Rectal smooth muscle tissue (tissue), 1 donor: ENCODE results near the gene RCN2.
"Not testable (repeated sequence)": the region's sequence is repeated elsewhere in the genome, so short reads cannot be mapped to it uniquely, and the experiment has no call there.

Source experiments
- H3K27ac ChIP-seq: one replicate; pipeline ENCODE4 v1.7.0; 2013; ENCODE audit warnings: low read depth, low read length, inconsistent platforms
- H3K27me3 ChIP-seq: one replicate; pipeline ENCODE4 v1.7.0; 2013; ENCODE audit warnings: low read length; ENCODE audit not compliant: control insufficient read depth, insufficient read depth
- H3K36me3 ChIP-seq: one replicate; pipeline ENCODE4 v1.7.0; 2013; ENCODE audit warnings: low read length; ENCODE audit not compliant: control insufficient read depth, insufficient read depth
- H3K4me1 ChIP-seq: one replicate; pipeline ENCODE4 v1.7.0; 2013; ENCODE audit warnings: low read length; ENCODE audit not compliant: control insufficient read depth, insufficient read depth
- H3K4me3 ChIP-seq: one replicate; pipeline ENCODE4 v1.7.0; 2013; ENCODE audit warnings: low read length
- H3K9ac ChIP-seq: one replicate; pipeline ENCODE4 v1.7.0; 2013; ENCODE audit warnings: low read length

Gene RCN2

DNA sequence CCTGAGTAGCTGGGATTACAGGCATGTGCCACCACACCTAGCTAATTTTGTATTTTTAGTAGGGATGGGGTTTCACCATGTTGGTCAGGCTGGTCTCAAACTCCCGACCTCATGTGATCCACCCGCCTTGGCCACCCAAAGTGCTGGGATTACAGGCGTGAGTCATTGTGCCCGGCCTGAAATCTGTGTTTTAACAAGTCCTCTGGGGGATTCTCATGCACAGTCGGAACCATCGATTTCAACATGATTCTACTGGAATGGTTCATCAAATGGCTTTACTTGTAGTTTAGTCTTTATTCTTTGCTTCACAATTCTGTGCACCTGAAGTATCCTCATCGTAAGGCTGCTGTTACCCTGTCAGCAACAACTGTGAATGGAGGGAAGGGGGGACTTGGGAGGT, 34.5 kb downstream of the RCN2 start:
- H3K27me3 ChIP-seq, H3K4me1 ChIP-seq, H3K9ac ChIP-seq, H3K27ac ChIP-seq, H3K4me3 ChIP-seq, H3K36me3 ChIP-seq: not testable (repeated sequence)

DNA sequence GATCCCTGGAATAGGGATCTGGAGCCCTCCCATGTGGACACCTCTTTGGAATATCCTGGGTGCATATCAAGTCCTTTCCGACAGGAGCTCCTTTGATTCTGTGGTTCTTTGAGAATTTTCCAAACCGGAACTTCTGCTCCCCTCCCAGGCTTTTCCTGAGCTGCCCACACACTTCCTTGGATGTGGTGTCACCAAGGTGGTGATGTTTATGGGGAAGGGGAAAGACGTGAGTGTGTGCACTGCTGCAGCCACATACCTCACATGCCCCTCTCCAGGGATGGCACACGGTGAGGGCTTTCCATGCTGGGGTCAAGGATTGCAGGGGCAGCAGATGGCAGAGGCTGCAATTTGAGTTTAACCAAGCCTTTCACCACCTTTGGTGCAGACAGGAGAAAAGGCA, 35.5 kb downstream of the RCN2 start:
- Histone ChIP-seq H3K27ac (no peak overlapping the region), H3K4me3 (no peak overlapping the region), H3K36me3 (no peaks in the 10 kb centered on the region), H3K27me3 (no peaks in the 10 kb centered on the region), H3K9ac (no peak overlapping the region), H3K4me1 (peaks cover 3% of the 10 kb centered on the region)

DNA sequence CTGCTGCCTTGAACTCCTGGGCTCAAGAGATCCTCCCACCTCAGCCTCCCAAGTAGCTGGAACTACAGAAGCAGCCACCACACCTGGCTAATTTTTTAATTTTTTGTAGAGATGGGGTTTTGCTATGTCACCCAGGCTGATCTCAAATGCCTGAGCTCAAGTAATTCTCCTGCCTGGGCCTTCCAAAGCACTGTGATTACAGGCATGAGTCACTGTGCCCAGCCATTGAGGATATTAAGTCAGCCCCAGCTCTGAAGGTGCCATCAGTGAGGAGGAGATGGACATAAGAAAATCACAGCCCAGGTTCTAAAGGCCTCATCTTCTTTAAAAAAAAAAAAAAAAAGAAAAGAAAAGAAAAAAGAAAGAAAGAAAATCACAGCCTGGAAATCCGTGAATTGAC, 36.8 kb downstream of the RCN2 start:
- Histone ChIP-seq H3K9ac (no peak overlapping the region), H3K4me3 (no peak overlapping the region), H3K27ac (no peak overlapping the region), H3K4me1 (peaks cover 3% of the 10 kb centered on the region), H3K27me3 (no peaks in the 10 kb centered on the region), H3K36me3 (no peaks in the 10 kb centered on the region)

DNA sequence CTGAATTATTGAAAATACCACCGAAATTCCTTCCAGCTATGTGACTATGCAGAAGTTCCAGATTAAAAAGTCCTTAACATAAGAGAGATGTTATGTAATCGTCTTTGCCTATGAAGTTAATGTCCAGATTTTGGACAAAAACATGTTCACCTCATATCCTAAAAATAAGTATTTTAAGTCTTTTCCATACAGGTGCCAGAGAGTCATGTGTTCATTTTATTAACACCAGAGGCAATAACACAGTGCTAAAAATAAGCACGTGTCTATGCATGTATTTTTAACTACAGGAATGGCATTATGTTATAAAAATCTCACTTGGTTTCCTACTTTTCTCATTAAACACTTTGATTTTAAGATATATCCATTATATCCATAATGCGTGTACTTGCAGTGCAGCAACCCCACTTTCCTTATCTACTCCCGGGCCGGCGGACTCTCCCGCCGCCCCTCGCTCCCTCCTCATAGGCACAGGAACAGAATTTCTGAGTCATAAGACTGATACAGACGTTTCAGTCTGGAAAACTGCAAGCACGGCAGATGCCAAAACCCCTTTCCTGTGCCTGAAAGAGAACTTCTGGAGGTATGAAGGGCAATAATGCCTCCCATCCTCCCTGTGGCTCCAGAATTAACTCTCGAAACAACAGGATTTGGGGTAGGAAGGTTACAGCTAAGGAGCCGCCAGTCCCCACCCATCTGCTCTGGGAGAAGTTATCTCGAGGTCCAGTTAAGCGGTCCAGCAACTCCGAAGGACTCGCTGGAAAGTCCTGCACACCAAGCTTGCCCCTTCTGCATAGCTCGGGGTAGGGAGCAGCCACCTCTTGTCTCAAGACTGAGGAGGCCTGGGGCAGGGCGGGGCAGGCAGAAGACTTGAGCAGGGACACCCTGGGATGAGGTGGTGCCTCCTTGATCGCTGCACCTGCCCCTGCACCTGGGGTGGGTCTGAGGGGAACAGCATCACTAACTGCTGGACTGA, 41.1 kb downstream of the RCN2 start:
- Histone ChIP-seq H3K4me3 (no peak overlapping the region), H3K4me1 (no peaks in the 10 kb centered on the region), H3K27ac (peak overlapping the region; percentile 33), H3K9ac (no peak overlapping the region), H3K27me3 (no peaks in the 10 kb centered on the region), H3K36me3 (no peaks in the 10 kb centered on the region)

DNA sequence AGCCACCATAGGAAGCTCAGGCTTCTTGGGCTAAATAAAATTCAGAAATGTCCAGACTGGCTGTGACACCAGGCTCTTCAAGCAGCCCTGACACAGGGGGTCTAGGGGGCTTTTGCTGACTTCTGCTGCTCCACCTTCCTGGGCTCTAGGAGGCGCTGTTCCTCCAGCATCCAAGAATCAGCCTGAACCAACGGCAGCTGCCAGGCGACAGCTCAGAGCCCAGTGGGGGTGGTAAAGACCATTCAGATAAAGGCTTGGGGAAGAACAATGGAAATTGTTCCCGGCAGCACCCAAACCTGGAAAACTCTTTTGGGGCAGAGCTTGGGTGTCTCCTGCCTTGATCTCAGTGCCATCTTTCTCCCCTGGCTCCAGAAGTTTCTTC, 41.8 kb downstream of the RCN2 start:
- no peaks in the 10 kb centered on the region for H3K27me3 ChIP-seq
- no peaks in the 10 kb centered on the region for H3K4me1 ChIP-seq
- H3K36me3 ChIP-seq = no peaks in the 10 kb centered on the region
- H3K9ac ChIP-seq = no peak overlapping the region
- no peak overlapping the region for H3K4me3 ChIP-seq
- no peak overlapping the region for H3K27ac ChIP-seq

DNA sequence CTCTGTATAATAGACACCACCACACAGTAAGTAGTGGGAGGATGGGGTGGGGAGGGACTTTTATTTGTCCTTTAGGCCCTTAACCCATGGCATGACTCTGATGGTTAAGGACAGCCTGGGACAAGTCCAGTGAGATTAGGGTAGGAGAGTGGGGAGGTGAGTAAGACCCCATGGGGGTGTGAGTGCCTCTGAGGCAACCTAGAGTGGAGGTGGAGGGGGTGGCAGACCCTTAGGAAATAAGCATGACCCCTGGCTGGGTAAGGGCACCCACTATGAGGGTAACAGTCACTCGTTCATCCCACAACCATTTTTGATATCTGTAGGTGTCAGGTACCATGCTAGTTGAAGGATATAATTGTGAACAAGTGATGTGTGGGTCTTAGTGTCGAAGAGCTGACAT, 42.4 kb downstream of the RCN2 start:
- Histone ChIP-seq H3K4me3 (no peak overlapping the region), H3K27ac (no peak overlapping the region), H3K27me3 (no peaks in the 10 kb centered on the region), H3K36me3 (no peaks in the 10 kb centered on the region), H3K4me1 (no peaks in the 10 kb centered on the region), H3K9ac (no peak overlapping the region)

DNA sequence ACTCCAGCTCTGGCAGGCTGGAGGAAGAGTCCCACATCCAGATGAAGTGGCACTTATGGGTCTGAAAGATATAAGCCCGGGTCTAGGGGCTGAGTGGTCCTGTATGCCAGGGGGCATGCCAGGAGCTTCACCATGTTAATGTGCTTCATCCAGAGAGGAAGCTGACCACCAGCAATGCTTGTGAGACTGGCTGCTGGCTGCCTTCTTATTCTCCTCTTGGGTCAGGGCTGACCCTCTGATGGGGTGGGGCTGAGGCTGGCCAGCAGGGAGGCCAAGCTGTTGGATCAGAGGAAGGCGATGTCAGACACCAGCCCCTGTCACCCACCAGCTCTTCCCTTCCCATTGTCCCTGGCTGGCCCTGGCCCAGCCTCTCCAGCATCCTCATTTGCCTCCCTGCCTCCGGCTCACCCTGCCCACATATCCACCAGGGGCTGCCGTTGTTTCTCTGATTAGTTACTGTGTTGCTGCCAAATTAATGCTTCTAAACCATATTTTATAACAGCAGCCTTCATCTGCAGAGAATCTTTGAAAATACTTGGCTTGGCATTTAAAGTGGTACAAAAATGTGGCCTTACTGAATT, 43.0 kb downstream of the RCN2 start:
- Histone ChIP-seq H3K4me1 (no peaks in the 10 kb centered on the region), H3K27ac (no peak overlapping the region), H3K27me3 (no peaks in the 10 kb centered on the region), H3K9ac (no peak overlapping the region), H3K36me3 (no peaks in the 10 kb centered on the region), H3K4me3 (no peak overlapping the region)

DNA sequence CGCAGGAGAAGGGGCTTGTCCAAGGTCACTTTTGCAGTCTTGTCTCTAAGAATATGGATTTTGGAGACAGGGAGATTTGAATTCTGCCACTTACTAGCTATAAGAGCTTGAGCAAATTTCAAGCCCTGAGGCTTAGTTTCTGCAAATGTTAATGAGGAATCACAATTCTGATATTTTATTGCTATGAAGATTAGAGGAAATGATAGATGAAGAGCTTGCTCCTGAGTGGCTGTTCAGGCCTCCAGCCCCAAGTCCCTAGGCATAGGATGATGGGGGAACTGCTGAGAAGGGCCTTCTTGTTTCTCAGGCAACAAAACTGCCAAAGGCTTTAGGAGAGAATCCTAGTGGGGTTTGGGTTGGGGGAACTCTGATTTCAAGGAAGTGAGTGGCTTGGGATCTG, 44.6 kb downstream of the RCN2 start:
- no peaks in the 10 kb centered on the region for H3K27me3 ChIP-seq
- H3K36me3 ChIP-seq = no peaks in the 10 kb centered on the region
- no peaks in the 10 kb centered on the region for H3K4me1 ChIP-seq
- H3K4me3 ChIP-seq = no peak overlapping the region
- no peak overlapping the region for H3K27ac ChIP-seq
- H3K9ac ChIP-seq = no peak overlapping the region

DNA sequence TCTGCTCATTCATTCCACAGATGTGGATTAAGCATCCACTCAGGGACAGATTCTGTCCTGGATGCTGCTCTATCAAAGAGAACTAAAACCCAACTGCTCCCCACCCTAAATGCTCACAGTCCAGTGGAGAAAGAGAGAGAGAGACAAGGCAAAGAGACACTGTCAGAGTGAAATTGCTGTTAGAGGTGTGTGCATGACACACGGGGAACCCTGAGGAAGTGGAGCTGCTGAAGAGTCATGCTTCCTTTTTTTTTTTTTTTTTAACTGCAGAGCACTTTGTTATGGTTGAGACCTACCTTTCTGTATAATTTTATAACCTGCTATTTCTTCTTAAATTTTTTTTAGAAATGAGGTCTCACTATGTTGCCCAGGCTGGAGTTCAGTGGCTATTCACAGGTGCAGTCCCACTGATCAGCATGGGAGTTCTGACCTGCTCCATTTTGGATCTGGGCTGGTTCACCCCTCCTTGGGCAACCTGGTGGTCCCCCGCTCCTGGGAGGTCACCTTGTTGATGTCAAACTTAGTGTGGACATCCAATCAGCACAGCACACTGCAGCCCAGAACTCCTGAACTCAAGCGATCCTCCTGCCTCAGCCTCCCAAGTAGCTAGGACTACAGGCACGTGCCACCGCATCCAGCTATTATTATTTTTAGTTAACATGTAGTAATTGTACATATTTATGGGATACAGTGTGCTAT, 45.2 kb downstream of the RCN2 start:
- no peak overlapping the region for H3K4me3 ChIP-seq
- no peaks in the 10 kb centered on the region for H3K4me1 ChIP-seq
- no peak overlapping the region for H3K9ac ChIP-seq
- H3K27me3 ChIP-seq = no peaks in the 10 kb centered on the region
- no peaks in the 10 kb centered on the region for H3K36me3 ChIP-seq
- H3K27ac ChIP-seq = no peak overlapping the region

DNA sequence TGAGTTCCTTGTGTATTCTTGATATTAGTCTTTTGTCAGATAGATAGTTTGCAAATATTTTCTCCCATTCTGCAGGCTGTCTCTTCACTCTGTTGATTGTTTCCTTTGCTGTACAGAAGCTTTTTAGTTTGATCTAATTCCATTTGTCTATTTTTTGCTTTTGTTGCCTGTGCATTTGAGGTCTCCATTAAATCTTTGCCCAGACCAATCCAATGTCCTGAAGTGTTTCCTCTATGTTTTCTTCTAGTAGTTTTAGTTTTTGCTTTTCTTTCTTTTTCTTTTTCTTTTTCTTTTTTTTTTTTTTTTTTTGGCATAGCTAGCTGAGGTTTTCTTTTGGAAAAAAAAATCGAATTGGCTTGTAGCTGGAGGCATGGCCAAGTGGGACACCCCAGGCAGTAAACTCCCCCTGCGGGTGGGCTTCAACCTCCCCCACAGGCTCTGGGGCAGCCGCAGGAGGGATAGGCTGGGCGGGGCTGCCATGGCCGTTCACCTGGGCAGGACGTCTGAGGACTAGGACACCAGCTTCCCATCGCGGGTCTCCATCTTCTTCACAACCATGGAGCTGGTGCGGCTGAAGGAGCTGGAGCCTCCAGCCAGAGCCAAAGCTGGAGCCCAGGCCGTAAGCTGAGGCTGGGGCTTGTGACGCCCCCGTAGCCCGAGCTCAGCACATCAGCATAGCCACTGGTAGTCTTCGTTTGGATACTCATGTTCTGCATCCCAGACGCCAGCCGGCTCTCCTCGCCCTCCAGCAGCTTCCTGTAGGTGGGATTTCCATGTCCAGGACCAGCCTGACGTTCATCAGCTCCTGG, 47.2 kb downstream of the RCN2 start:
- no peak overlapping the region for H3K9ac ChIP-seq
- no peaks in the 10 kb centered on the region for H3K36me3 ChIP-seq
- H3K4me3 ChIP-seq = no peak overlapping the region
- no peaks in the 10 kb centered on the region for H3K27me3 ChIP-seq
- no peak overlapping the region for H3K27ac ChIP-seq
- no peaks in the 10 kb centered on the region for H3K4me1 ChIP-seq

DNA sequence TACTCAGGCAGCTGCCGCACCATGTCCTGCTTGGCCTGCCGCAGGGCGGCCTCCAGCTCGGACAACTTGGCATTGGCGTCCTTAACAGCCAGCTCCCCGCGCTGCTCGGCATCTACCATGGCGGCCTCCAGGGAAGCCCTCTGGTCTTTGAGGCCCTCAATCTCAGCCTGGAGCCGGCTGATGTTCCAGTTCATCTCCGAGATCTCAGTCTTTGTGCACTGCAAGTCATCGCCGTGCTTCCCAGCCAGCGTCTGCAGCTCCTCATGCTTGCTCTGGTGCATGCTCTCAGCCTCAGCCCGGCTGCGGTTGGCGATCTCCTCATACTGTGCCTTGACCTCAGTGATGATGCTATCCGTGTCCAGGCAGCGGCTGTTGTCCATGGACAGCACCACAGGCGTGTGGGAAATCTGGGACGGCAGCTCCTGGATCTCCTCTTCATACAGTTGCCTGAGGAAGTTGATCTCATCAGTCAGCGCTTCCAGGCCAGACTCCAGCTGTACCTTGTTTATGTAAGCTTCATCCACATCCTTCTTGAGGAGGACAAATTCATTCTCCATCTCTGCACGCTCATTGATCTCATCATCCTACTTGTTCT, 47.9 kb downstream of the RCN2 start:
- H3K9ac ChIP-seq = no peak overlapping the region
- no peaks in the 10 kb centered on the region for H3K36me3 ChIP-seq
- H3K4me1 ChIP-seq = no peaks in the 10 kb centered on the region
- no peak overlapping the region for H3K27ac ChIP-seq
- no peak overlapping the region for H3K4me3 ChIP-seq
- H3K27me3 ChIP-seq = no peaks in the 10 kb centered on the region
